ENCODE results near the gene KIAA1671.

KIAA1671 gene

DNA sequence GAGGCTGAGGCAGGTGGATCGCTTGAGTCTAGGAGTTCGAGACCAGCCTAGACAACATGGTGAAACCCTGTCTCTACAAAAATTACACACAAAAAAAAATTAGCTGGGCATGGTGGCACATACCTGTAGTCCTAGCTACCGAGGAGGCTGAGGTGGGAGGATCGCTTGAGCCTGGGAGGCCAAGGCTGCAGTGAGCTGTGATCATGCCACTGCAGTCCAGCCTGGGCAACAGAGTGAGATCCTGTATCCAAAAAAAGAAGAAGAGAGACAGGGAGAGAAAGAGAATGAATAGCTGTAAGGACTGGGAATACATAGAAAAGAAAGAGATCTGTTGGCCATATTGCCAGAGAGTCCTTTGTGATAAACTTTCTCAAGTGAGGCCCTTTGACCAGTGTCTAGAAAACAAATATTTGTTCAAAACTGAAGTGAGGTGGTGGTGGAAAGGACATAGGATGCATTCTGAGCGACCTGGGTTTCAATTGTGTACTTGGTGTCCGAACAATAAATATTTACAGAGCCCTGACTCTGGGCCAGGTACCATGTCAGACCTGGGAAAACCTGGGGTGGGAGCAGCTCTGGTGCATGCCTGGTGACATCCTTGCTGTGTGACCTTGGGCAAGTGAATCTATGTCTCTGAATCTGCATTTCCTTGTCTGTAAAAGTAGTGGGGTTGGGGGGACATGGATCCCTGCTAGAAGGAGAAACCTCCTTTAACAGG lies 157.5 kb downstream of the KIAA1671 start:
- in situ Hi-C loops (cut with MboI; ENCODE audit: low sequenced_read_pairs) = no loop called here

DNA sequence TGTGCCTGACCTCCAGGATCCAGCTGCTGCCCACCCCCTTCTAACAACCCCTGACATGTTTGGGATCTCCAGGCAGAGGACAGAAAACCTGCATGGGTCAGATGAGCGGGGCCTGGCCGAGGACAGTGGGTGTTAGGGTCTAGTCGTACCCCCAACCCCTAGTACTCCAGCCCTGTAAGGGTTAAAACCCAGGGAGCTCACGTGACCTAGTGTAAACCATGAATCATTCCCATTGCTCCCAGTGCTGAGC lies 158.0 kb downstream of the KIAA1671 start:
- in situ Hi-C loops (cut with MboI; ENCODE audit: low sequenced_read_pairs) = no loop called here

DNA sequence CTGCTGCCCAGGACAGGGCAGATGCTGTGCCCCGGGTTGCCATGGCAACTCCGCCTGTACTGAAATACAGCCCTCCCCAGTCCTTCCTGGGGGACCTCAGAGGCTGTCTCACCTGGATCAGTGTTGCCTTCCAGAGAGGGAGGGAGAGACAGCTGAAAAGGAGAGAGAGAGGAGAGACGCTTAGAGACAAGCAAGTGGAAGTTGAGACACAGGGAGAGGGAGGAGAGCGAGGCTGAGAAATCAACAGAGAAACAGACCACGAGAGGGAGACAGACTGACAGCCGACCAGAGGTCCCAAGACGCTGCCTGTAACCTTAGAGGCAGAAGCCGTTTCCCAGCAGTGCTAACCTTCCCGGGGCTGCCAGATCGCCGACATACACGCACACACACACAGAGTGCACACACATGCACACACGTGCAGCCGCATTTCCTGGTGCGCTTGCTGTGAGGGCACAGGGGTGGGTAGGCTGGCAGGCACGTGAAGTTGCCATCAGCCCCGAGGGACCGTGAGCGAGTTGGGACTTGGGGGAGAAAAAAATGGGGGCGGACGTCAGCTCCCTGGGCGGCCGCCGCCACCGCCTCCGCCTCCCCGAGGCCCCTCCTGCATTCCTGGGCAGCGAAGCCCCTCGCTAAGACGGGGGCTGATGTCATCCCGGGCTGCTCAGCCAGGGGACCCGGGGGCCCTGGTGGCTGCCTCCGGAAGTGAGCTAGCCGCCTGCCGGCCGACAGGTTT lies 158.5 kb downstream of the KIAA1671 start:
- in situ Hi-C loops (cut with MboI; ENCODE audit: low sequenced_read_pairs) = no loop called here

DNA sequence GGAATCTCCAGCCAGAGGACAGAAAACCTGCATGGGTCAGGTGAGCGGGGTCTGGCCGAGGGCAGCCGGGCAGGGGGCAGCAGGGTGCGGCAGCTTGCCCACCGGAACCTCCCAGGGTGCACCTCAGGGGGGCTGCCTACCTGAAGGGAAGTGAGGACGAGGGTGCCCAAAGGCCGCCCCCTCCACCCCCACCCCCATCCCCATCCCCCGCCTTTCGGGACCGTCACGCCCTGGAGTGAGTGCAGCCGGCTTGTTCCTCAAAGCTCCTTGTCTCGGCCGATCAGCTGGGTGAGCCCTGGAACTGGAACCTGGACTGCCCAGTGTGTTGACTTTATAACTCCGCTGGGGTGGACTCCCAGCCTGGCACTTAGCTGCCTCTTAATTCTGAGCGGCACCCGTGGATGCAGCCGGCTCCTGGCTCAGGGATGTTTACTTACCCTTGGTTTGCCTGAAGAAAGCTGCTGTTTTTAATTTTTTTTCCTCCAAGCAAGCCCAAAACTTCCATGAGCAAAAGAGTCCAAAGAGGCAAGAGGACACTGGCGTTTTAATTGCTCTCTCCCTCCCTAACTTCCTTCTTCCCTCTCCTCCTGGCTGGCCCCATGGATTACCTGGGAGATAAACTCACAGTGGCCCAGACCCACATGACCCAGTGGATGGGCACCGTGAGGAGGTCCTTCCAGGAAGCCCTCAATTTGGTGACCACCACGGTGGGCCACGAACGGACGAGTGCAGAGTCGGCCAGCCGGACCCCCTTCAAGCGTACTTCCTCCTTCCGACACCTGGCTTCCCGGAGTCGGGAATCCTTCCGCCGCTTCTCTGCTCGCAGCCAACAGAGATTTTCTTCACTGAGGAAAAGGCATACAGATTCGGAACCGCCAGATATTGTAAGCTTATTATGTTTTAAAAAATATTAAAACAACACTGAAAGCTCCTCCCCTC lies 159.3 kb downstream of the KIAA1671 start:
- in situ Hi-C loops (cut with MboI; ENCODE audit: low sequenced_read_pairs) = no loop called here

DNA sequence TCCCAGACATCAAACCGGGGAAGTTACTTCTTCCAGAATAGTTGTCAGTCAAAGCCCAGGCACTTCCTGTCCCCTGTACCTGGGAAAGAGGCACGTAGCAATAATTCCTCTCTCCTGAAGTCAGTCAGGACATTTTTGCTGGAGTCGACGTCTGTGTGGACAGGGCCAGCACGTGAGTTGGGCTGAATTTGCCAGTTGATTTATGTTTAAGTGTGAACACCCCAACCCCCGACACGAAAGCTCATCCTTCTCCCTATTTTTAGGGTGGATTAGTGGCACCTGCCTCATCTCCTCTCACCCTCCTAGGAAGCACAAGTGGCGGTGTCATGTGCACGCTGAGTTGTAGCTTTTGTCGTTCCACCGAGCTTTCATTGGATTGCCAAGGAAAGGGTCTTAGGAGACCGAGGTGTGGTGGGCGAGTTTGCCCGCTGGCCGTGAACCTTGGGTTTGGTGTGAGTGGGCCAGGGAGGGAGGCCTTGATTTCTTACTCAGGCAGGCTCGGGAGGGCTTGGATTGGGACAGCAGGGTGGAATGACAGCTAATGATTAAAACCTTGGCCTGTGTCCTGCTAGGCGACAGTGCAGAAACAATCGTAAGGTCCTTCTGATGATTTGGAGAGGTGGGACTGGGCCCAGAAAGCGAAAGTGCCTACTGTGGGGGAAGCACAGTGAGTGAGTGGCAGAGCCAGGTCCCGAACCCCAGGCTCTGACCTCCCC lies 160.2 kb downstream of the KIAA1671 start:
- in situ Hi-C loops (cut with MboI; ENCODE audit: low sequenced_read_pairs) = no loop called here

DNA sequence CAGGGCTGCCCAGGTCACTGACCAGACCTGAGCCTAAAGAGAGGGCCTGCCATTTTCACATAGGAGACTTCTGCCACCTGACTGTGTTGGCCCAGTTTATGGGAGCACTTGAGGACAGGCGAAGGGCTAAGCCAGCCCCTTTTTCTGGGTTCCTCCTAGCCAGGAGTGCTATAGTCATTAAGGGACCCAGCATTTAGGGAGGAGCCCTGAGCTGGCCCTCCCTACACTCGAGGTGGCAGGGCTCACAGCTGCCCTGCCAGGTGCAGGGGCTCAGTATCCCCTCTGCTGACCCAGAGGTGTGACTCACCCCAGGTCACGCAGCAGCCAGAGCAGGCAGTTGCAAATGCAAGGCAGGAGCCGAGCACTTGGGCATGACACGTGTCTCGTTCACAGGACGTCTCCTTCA lies 160.8 kb downstream of the KIAA1671 start:
- in situ Hi-C loops (cut with MboI; ENCODE audit: low sequenced_read_pairs) = no loop called here

DNA sequence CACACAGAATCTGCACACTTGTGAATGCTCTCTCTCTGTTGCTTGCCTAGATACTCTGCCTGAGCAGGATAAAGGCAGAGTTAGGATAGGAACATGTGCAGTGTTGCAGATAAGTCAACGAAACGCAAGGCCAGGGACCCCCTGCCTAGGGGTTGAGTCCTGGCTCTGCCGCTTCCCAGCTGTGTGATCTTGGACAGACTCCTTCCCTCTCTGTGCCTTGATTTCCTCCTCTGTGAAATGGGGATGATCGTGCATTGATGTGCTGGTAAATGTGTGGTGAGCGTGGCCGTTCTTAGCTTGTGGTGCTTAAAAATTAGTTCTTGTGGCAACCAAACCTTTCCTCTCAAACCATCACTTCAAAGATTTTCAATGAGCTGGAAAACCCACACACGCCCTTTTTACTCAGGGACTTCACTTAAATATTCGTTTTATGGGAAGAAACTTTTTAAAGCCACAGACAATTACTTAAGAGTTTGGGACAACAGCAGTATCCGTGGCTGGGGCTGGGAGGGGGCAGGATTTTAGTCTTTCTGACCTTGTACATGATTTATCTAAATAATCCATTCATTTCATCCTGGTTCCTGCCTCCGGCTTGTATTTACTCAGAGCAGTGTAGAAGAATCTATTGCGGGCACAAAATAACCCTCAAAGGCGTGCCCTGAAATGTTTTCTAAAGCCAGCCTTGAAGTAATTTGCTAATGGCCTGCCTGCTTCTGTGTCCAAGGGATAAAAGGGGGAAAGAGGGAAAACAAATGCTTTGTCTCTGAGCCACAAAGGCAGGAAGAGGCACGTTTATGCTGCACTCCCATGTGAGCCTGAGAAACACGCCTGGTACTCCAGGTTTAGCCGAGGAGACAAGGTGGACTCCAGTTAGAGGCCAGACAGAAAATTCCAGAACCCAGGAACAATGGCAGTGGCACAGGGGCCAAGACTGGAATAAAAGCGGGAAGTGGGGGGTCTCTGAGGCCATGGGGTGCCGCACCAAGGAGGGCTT lies 162.2 kb downstream of the KIAA1671 start:
- in situ Hi-C loops (cut with MboI; ENCODE audit: low sequenced_read_pairs) = no loop called here

DNA sequence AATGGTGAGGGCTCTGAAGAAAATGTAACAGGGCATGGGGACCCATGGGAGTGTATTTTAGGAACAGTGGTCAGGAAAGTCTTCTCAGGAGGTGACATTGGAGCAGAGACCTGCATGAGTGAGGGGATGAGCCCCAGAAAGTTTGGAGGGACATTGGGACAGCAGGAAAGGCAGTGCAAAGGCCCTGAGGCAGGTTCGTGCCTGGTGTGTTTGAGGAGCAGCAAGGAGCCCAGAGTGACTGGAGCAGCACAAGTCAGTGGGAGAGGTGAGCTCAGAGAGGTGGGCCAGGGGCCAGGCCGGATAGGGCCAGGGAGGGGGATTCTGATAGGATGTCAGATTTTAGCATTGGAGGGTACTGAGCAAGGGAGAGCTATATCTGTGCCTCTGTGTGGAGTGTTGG lies 167.1 kb downstream of the KIAA1671 start:
- in situ Hi-C loops (cut with MboI; ENCODE audit: low sequenced_read_pairs) = no loop called here

DNA sequence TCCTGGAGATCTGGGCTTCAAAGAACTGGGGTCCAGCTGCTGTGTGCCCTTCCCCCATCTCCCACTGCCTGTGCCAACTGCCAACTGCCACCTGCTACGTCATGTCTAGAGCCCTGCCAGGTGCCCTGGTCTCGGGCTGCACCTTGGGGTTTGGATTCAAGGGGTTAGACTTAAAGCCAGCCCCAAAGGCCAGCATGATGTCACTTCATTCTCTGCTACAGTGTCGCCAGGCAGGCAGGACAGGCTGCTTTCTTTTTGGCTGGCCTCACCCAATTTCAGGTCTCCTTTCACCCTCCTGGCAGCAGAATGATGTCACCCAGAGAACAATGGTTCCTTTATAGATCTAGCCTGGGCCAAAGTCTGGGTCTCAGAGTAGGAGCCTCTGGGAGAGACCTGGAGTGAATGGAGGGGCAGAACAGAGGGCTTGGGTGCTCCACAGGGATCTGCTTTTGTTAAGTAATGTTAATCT lies 167.6 kb downstream of the KIAA1671 start:
- in situ Hi-C loops (cut with MboI; ENCODE audit: low sequenced_read_pairs) = no loop called here

DNA sequence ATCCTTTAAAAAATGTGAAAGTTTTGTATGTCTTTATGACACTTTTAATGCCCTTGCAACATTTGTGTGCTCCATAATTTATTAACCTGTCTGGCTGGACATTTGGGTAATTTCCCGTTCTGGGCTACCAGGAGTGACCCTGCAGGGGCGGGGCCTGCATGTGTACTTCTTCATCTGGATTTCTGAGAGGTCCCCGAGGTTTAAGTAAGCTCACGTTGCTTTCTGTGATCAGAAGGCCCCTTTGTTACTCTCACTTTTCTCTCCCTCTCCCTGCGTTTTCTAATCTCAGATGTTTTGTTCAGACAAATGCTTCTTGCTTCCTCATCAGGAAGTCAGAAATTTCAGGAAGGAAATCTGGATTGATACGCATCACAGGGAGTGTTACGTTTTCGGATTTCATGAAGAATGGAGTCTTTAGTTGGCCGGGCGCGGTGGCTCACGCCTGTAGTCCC lies 168.3 kb downstream of the KIAA1671 start:
- in situ Hi-C loops (cut with MboI; ENCODE audit: low sequenced_read_pairs) = no loop called here

DNA sequence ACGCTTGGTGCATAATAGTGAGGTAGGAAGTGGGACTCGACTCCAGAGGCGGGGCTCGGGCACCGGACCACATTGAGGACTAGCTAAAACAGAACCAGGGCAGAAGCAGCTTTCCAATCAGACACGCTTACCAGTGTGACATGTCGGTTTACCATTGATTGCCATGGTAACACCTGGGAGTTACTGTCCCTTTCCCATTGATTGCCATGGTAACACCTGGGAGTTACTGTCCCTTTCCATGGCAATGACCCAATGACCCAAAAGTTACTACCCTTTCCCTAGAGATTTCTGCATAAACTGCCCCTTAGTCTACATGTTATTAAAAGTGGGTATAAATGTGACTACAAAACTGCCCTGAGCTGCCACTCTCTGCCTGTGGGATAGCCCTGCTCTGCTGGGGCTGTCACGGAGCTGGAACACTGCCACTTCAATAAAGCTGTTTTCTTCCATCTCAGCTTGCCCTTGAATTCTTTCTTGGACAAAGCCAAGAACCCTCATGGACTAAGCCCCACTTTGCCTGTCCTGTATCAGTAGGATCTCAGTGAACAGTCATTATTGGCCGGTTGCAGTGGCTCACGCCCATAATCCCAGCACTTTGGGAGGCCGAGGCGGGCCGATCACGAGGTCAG lies 169.7 kb downstream of the KIAA1671 start:
- in situ Hi-C loops (cut with MboI; ENCODE audit: low sequenced_read_pairs) = no loop called here

DNA sequence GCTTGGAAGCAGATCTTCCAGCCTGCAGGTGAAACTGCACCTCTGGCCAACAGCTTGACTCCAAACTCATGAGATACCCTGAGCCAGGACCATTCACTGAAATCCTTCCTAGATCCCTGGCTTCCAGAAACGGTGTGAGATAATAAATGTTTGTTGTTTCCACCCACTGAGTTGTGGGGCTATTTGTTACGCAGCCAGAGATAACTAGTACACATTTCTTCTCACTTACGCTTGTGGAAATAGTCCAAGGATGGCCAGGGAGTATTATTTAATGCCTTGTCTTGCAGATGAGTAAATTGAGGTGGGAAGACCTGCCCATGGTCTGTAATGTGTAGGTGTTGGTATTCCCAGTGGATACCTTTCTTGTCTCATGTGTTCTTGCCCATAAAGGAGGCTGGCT lies 171.2 kb downstream of the KIAA1671 start:
- in situ Hi-C loops (cut with MboI; ENCODE audit: low sequenced_read_pairs) = no loop called here

DNA sequence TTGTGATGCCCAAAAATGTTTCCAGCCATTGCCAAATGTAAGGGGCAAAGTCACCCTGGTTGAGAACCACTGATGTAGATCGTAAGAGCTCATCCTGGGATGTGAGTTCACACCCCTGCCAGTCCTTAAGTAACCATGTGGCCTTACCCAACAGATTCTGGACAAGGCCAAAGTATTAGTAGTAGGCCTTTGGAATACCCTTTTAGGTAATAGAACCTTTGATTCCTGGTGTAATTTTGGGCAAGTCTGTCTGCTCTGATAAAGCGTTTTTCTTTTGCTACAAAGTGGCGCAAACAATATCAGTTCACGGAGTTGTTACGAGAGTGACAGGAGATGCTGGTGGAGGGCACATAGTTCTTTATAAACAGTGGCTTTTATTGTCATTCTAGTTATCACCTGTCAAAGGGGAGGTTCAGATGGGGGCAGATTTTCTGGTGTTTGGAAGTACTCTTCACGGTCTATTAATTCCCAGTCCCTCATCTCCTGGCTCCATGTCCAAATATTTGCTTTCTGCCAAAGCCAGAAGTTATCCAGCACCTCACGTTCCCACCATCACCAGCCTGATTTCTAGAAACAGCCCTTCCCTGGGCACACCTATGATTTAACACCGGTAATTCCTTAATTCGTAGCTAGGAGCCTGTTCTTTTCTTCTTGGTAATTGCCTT lies 173.3 kb downstream of the KIAA1671 start:
- in situ Hi-C loops (cut with MboI; ENCODE audit: low sequenced_read_pairs) = no loop called here

DNA sequence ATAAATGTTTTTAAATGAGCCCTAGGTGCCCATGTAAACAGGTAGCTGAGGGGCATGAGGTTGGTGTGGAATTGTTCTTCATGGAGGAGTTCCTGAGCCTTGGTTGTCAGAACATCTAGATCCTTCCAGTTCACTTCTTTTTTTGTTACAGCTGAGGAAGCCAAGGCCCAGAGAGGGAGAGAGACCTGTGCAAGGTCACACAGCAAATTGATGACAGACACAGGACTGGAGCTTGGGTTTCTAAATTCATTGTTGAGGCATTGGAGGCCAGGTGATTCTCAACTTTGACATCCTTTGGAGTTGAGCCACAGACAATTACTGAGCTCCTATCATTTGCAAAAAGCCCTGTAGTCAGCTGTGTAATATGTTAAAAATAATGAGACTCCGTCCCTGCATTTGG lies 174.0 kb downstream of the KIAA1671 start:
- in situ Hi-C loops (cut with MboI; ENCODE audit: low sequenced_read_pairs) = no loop called here

DNA sequence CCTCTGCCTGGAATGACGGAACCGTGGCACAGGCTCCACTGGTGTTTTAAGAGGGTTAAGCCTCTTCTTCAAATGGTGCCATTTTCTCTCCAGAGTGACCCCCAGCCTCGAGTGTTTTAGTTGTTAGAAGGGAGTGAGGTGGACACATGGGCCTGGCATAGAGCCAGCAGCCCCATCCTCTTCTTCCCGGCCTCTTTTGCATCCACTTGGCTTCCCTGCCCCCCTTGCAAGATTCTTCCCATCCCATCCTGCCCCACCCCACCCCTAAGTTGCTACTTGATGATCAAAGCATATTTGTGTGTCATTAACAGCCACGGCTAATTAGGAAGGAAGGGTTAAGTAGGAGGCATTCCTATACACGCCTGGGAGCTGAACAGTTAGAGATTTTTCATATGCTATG lies 174.8 kb downstream of the KIAA1671 start:
- in situ Hi-C loops (cut with MboI; ENCODE audit: low sequenced_read_pairs) = no loop called here

DNA sequence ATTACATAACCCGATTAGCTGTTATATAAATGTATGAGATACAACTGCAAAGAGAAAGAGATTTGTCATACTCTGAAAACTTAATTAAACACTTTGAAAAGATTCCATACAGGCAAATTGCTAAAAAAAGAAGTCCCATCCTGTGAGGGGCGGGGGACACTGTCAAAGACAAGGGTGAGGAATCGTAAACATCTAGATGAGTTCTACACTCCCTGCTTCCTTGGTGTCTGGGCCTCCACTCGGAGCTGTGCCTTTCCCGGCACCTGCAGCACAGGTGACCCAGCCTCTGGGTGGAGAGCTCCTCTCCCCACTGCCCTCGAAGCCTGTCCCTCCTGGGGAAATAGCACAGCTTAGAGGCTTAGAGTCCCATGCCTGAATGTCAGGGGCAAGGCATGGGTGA lies 177.9 kb downstream of the KIAA1671 start:
- in situ Hi-C loops (cut with MboI; ENCODE audit: low sequenced_read_pairs) = no loop called here

DNA sequence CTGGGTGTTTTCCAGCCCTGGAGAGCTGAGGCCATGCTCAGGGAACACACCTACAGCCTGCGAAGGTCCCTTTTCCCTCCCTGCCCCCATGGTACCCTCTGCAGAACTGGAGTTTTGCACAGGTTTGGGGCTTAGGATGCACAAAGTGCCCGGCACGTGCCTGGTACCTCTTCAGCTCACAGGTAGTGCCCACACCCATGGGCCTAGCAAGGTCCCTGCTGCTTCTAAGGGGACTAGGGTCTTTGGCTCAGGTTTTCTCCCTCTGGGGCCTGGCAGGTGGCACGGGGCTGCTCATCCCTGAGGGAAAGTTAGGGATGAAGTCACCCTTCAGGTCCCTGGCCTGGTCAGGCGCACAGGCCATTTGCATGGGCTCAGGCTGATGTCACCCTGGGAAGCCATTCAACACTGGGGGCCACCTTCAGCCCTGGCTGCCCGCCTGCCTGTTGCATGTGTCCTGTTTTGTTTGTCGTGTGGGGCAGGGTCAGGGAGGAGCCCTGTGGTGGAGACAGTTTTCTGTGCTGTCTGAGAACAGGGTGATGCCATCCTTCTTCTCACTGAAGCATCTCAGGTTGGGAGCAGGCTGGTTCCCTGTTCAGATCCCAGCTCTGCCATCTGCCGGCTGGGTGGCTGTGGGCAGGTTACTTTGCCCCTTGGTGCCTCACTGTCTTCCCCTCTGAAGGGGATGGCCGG lies 178.8 kb downstream of the KIAA1671 start:
- in situ Hi-C loops (cut with MboI; ENCODE audit: low sequenced_read_pairs) = no loop called here

DNA sequence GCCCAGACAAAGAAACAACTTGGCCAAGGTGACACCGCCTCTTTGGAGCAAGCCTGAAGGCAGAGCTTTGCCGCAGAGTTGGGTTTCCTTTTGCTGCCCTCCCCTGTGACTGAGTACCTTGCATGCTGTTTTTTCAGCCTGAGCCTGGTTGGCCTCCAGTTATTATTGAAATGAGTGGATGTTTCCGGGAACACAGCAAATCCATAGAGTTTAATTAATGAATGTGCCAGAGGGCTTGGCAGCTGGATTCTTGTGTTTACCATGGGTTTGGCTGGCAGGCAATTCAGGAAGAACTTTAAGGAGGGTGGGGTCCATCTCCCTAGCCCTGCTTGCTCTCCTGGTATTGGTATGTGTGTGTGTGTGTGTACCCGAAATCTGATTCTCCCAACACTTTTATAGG lies 181.5 kb downstream of the KIAA1671 start:
- in situ Hi-C loops (cut with MboI; ENCODE audit: low sequenced_read_pairs) = no loop called here

All from hTERT RPE-1 (cell line).